Measurements from ENCODE around the gene ETFDH. TPM values are rescaled to one million over a fixed set of nuclear protein-coding genes. Genes with fewer than 3 reads are reported as not detected.
"Not testable (repeated sequence)": the region's sequence is repeated elsewhere in the genome, so short reads cannot be mapped to it uniquely, and the experiment has no call there.

ETFDH gene
- total RNA-seq, 3 donors from 2014 or later = 49.2 to 67.1 (median 50.2) TPM

DNA sequence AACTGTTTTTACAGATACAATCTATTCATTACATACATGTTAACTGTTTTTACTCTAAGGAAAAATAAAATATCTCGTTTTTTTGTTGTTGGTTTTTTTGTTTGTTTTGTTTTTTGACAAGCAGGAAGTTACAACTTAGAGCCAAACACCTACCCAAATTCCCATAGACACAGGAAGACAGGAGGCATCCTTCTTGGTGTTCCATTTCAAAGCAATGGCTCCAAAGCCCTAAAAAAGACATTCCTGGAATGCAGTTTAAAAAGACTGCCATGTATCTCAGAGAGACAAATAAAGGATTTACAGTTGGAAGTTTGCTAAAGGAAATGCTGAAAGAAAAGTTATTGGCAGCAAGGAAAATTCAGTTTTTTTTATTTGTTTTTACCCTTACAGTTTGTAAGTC, 16.7 kb downstream of the ETFDH start:
- no peak for ATAC-seq
- Histone ChIP-seq H3K36me3 (ENCODE audit: low read depth) (no peaks in the 10 kb centered on the region), H3K4me3 (no peak overlapping the region), H3K4me1 (ENCODE audit: low read depth) (no peaks in the 10 kb centered on the region), H3K9me3 (no peaks in the 10 kb centered on the region)
- DNase-seq = no peak
- TF ChIP-seq, protein P1, sequence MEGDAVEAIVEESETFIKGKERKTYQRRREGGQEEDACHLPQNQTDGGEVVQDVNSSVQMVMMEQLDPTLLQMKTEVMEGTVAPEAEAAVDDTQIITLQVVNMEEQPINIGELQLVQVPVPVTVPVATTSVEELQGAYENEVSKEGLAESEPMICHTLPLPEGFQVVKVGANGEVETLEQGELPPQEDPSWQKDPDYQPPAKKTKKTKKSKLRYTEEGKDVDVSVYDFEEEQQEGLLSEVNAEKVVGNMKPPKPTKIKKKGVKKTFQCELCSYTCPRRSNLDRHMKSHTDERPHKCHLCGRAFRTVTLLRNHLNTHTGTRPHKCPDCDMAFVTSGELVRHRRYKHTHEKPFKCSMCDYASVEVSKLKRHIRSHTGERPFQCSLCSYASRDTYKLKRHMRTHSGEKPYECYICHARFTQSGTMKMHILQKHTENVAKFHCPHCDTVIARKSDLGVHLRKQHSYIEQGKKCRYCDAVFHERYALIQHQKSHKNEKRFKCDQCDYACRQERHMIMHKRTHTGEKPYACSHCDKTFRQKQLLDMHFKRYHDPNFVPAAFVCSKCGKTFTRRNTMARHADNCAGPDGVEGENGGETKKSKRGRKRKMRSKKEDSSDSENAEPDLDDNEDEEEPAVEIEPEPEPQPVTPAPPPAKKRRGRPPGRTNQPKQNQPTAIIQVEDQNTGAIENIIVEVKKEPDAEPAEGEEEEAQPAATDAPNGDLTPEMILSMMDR (IDR thresholded peaks at IDR 0.05) = no peak
- intact Hi-C loops (cut with DNase I, micrococcal nuclease) = no loop called here

DNA sequence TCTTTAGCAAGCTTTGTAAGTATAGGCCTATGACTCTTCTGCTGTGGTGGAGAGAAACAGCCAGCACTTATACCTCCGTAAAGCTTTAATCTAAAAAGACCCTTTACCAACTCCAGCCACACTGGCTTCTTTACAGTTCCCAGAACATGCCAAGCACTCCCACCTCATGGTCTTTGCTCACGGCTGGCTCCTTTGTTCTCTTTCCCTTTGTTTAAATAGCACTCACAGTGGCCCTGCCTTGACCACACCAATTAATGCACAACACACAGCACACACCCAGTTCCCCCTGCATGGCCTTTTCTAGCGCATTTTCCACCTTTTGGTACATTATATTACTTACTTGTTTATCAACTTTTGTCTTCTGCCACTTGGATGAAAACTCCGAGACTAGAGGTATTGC, 32.2 kb downstream of the ETFDH start:
- Histone ChIP-seq H3K4me1 (ENCODE audit: low read depth) (no peaks in the 10 kb centered on the region), H3K9me3 (no peaks in the 10 kb centered on the region), H3K36me3 (ENCODE audit: low read depth) (peaks cover 5% of the 10 kb centered on the region), H3K4me3 (no peak overlapping the region)
- ATAC-seq (no peak), DNase-seq (no peak)
- TF ChIP-seq, protein P1 (IDR thresholded peaks at IDR 0.05) = no peak
- intact Hi-C loops (cut with DNase I, micrococcal nuclease) = no loop called here

GRCh38 chr4:158710814-158711213, 38.7 kb downstream of the ETFDH start:
- H3K4me1 ChIP-seq (ENCODE audit: low read depth) = no peaks in the 10 kb centered on the region
- no peak for DNase-seq
- ATAC-seq = no peak
- H3K4me3 ChIP-seq = no peak overlapping the region
- peaks cover 20% of the 10 kb centered on the region for H3K36me3 ChIP-seq (ENCODE audit: low read depth)
- TF ChIP-seq, protein P1 (IDR thresholded peaks at IDR 0.05) = no peak
- H3K9me3 ChIP-seq = no peaks in the 10 kb centered on the region
- intact Hi-C loops (cut with DNase I, micrococcal nuclease) = no loop called here

DNA sequence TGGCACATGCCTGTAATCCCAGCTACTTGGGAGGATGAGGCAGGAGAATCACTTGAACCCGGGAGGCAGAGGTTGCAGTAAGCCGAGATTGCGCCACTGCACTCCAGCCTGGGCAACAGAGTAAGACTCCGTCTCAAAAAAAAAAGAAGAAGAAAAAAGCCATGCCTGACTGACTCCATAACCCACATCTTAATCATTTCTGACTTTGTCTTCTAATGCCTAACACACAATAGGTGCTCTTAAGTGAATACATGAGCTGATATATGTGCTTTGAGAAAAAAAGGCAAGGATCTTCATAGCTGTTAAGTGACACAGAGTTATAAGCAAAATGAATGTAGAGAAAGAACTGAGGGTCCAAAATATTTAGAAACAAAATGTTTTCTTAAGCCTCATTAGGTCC, 40.5 kb downstream of the ETFDH start:
- DNase-seq; ATAC-seq; intact Hi-C loops (cut with DNase I, micrococcal nuclease); H3K4me3 ChIP-seq; H3K4me1 ChIP-seq (ENCODE audit: low read depth); H3K9me3 ChIP-seq: not testable (repeated sequence)
- peaks cover 24% of the 10 kb centered on the region for H3K36me3 ChIP-seq (ENCODE audit: low read depth)

- Histone ChIP-seq H3K4me3 (no peak overlapping the region), H3K9me3 (no peaks in the 10 kb centered on the region), H3K36me3 (ENCODE audit: low read depth) (peaks cover 19% of the 10 kb centered on the region), H3K4me1 (ENCODE audit: low read depth) (no peaks in the 10 kb centered on the region)
- intact Hi-C loops (cut with DNase I, micrococcal nuclease) = no loop called here
- DNase-seq (no peak), ATAC-seq (no peak)
- TF ChIP-seq, protein P1 (IDR thresholded peaks at IDR 0.05) = no peak
Observed at GRCh38 chr4:158714937-158715336, 42.8 kb downstream of the ETFDH start.

- Histone ChIP-seq H3K4me3 (no peak overlapping the region), H3K36me3 (ENCODE audit: low read depth) (peaks cover 16% of the 10 kb centered on the region), H3K9me3 (no peaks in the 10 kb centered on the region), H3K4me1 (ENCODE audit: low read depth) (no peaks in the 10 kb centered on the region)
- DNase-seq (no peak), ATAC-seq (no peak)
- intact Hi-C loops (cut with DNase I, micrococcal nuclease) = no loop called here
- TF ChIP-seq, protein P1 (IDR thresholded peaks at IDR 0.05) = no peak
Observed at GRCh38 chr4:158715802-158716201, 43.7 kb downstream of the ETFDH start.
